PFSK-1 (cell line): Measurements from ENCODE around the gene HMGB4.

Experiments used
- FOXP2 ChIP-seq: optimal IDR thresholded peaks from 2 replicates; pipeline ENCODE3; 2011; ENCODE audit warnings: borderline replicate concordance, control low read depth, inconsistent platforms; ENCODE audit not compliant: insufficient read depth; ENCODE audit errors: extremely low read length, extremely low read depth
- POLR2AphosphoS5 ChIP-seq: IDR thresholded peaks from 2 replicates; pipeline ENCODE4 v1.6.1; 2012; ENCODE audit warnings: low read depth, mild to moderate bottlenecking, control low read depth, low read length, moderate library complexity
- SIN3A ChIP-seq: IDR thresholded peaks from 2 replicates; pipeline ENCODE4 v1.6.1; 2012; ENCODE audit warnings: mild to moderate bottlenecking, low read length, moderate library complexity, borderline replicate concordance; ENCODE audit not compliant: insufficient read depth
- TAF1 ChIP-seq: IDR thresholded peaks from 2 replicates; pipeline ENCODE4 v1.6.1; 2012; ENCODE audit warnings: low read length, control low read depth, borderline replicate concordance; ENCODE audit not compliant: insufficient read depth
- TF ChIP-seq, protein P1 (sequence below), 2 experiments: IDR thresholded peaks; 2 replicates each; pipeline versions ENCODE4 v1.6.1 to v1.8.0; 2011 to 2012; ENCODE audit warnings: low read depth in 2 of 2, low read length in 2 of 2, control low read depth in 1 of 2, inconsistent platforms in 1 of 2, mild to moderate bottlenecking in 1 of 2, moderate library complexity in 1 of 2; ENCODE audit not compliant: insufficient read depth in 1 of 2

Gene HMGB4

GRCh38 chr1:33823830-33824229 is 40.0 kb upstream of the HMGB4 start:
- TF ChIP-seq SIN3A (no peak), FOXP2 (no peak), TAF1 (no peak), POLR2AphosphoS5 (no peak)
- TF ChIP-seq, protein P1, sequence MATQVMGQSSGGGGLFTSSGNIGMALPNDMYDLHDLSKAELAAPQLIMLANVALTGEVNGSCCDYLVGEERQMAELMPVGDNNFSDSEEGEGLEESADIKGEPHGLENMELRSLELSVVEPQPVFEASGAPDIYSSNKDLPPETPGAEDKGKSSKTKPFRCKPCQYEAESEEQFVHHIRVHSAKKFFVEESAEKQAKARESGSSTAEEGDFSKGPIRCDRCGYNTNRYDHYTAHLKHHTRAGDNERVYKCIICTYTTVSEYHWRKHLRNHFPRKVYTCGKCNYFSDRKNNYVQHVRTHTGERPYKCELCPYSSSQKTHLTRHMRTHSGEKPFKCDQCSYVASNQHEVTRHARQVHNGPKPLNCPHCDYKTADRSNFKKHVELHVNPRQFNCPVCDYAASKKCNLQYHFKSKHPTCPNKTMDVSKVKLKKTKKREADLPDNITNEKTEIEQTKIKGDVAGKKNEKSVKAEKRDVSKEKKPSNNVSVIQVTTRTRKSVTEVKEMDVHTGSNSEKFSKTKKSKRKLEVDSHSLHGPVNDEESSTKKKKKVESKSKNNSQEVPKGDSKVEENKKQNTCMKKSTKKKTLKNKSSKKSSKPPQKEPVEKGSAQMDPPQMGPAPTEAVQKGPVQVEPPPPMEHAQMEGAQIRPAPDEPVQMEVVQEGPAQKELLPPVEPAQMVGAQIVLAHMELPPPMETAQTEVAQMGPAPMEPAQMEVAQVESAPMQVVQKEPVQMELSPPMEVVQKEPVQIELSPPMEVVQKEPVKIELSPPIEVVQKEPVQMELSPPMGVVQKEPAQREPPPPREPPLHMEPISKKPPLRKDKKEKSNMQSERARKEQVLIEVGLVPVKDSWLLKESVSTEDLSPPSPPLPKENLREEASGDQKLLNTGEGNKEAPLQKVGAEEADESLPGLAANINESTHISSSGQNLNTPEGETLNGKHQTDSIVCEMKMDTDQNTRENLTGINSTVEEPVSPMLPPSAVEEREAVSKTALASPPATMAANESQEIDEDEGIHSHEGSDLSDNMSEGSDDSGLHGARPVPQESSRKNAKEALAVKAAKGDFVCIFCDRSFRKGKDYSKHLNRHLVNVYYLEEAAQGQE (IDR thresholded peaks at IDR 0.05; ENCODE audit: insufficient read depth in 1 of 2, low read depth in 2 of 2, low read length in 2 of 2) = no peak

- TF ChIP-seq, protein P1 (IDR thresholded peaks at IDR 0.05; ENCODE audit: insufficient read depth in 1 of 2, low read depth in 2 of 2, low read length in 2 of 2) = no peak
- TF ChIP-seq FOXP2 = no peak
- no peak for TF ChIP-seq TAF1
- no peak for TF ChIP-seq SIN3A
- TF ChIP-seq POLR2AphosphoS5 = no peak
Measured at GRCh38 chr1:33824321-33824720, 39.6 kb upstream of the HMGB4 start.

DNA sequence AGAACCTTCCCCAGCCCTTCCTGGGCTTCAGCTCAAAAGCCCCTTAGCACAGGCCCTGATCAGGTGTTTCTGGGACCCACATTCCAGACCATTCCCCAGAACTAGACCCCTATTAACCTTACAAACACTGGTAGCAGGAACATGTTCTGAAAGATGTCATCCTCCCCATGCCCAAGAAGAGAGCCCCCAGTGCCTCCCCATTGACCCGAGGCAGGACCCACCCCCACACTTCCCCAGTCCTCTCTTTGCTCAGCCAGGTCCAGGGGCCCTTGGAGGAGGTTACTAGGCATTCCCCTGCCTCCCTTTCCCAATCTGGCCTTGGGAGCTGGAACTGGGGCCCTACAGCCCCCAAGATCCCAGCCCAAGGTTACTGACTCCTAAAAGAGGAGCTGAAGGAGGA is 38.9 kb upstream of the HMGB4 start:
- TF ChIP-seq, protein P1 (IDR thresholded peaks at IDR 0.05; ENCODE audit: insufficient read depth in 1 of 2, low read depth in 2 of 2, low read length in 2 of 2) = no peak

GRCh38 chr1:33825506-33825905 is 38.4 kb upstream of the HMGB4 start:
- no peak for TF ChIP-seq TAF1
- no peak for TF ChIP-seq POLR2AphosphoS5
- TF ChIP-seq, protein P1 (IDR thresholded peaks at IDR 0.05; ENCODE audit: insufficient read depth in 1 of 2, low read depth in 2 of 2, low read length in 2 of 2) = no peak
- no peak for TF ChIP-seq FOXP2
- no peak for TF ChIP-seq SIN3A

DNA sequence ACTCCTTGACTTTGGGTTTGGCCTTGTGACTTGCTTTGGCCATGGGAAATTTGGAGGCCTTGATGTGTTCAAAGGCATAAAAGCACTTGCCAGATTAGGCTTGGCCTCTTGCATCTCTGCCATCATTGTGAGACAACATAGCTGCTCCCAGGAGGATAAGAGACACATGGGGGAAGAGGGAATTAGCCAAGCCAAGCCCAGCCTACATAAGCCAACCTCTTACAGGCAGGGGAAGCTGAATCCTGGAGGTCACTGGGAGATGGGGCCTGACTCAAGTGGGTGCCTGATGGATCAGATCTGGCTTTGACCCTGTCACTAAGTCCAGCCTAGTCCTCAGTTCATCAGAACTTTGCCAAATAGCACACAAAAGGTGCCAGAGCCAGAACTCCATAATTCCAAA is 37.6 kb upstream of the HMGB4 start:
- TF ChIP-seq TAF1 = no peak
- TF ChIP-seq FOXP2 = no peak
- TF ChIP-seq, protein P1 (IDR thresholded peaks at IDR 0.05; ENCODE audit: insufficient read depth in 1 of 2, low read depth in 2 of 2, low read length in 2 of 2) = no peak
- no peak for TF ChIP-seq POLR2AphosphoS5
- TF ChIP-seq SIN3A = no peak
